Mesothelial cell of epicardium (in vitro differentiated cells): ENCODE measurements around the gene ERBB3. TPM values are rescaled to one million over a fixed set of nuclear protein-coding genes. Genes with fewer than 3 reads are reported as not detected.
A peak's percentile ranks its signal among the peaks of the same experiment; 100 is the strongest.

Experiments used
- DNase-seq, 2 experiments: peaks; one replicate each; pipeline ENCODE4 v3.0.0; 2021; ENCODE audit warnings: low spot score in 2 of 2; ENCODE audit not compliant: unreplicated experiment in 2 of 2
- H3K27ac Mint-ChIP-seq: 2 replicates; pipeline ENCODE4 v1.8.0; 2021; ENCODE audit warnings: mixed read lengths
- H3K27me3 Mint-ChIP-seq: 2 replicates; pipeline ENCODE4 v1.8.0; 2021; ENCODE audit warnings: low read depth, mixed read lengths
- H3K36me3 Mint-ChIP-seq: 2 replicates; pipeline ENCODE4 v1.8.0; 2021; ENCODE audit warnings: mixed read lengths
- H3K4me1 Mint-ChIP-seq: 2 replicates; pipeline ENCODE4 v1.8.0; 2021; ENCODE audit warnings: mixed read lengths
- H3K4me3 Mint-ChIP-seq: 2 replicates; pipeline ENCODE4 v1.8.0; 2021; ENCODE audit warnings: mild to moderate bottlenecking, moderate library complexity, mixed read lengths
- H3K9me3 Mint-ChIP-seq: 2 replicates; pipeline ENCODE4 v1.8.0; 2021; ENCODE audit warnings: mixed read lengths
- CTCF ChIP-seq: fragments of 200-600 bp; sonication (generic); IDR thresholded peaks from one replicate; pipeline ENCODE4 v1.5.0; 2021; ENCODE audit warnings: antibody characterized with exemption; ENCODE audit not compliant: unreplicated experiment
- total RNA-seq: library from RNA; stranded (reverse); gene quantifications from 3 replicates; pipeline ENCODE4 v1.2.1, GENCODE V29; 2021

The ERBB3 gene
- total RNA-seq, 1 donor from 2014 or later, result 58.2 TPM

GRCh38 chr12:56126732-56127239 is 46.8 kb downstream of the ERBB3 start:
- peaks cover 31% of the 10 kb centered on the region for H3K4me1 Mint-ChIP-seq
- no peak for TF ChIP-seq CTCF
- H3K9me3 Mint-ChIP-seq, result no peaks in the 10 kb centered on the region
- no peaks in the 10 kb centered on the region for H3K27me3 Mint-ChIP-seq
- H3K27ac Mint-ChIP-seq, result peak overlapping the region; percentile 97
- H3K36me3 Mint-ChIP-seq, result peaks cover 10% of the 10 kb centered on the region
- DNase-seq, result no peak
- peak overlapping the region; percentile 95 for H3K4me3 Mint-ChIP-seq

- peaks cover 31% of the 10 kb centered on the region for H3K4me1 Mint-ChIP-seq
- peaks cover 17% of the 10 kb centered on the region for H3K36me3 Mint-ChIP-seq
- peak overlapping the region; percentile 95 for H3K4me3 Mint-ChIP-seq
- H3K9me3 Mint-ChIP-seq, result no peaks in the 10 kb centered on the region
- peak overlapping the region; percentile 97 for H3K27ac Mint-ChIP-seq
- no peaks in the 10 kb centered on the region for H3K27me3 Mint-ChIP-seq
- no peak for TF ChIP-seq CTCF
- no peak for DNase-seq
Measured at GRCh38 chr12:56127485-56127887, 47.5 kb downstream of the ERBB3 start.

- Mint-ChIP-seq H3K4me1 (peaks cover 31% of the 10 kb centered on the region), H3K27ac (peak within 1 kb of the TSS; percentile 97), H3K9me3 (no peaks in the 10 kb centered on the region), H3K27me3 (no peaks in the 10 kb centered on the region), H3K36me3 (peaks cover 18% of the 10 kb centered on the region), H3K4me3 (peak within 1 kb of the TSS; percentile 95)
- DNase-seq, result peak; percentile 94
- no peak for TF ChIP-seq CTCF
Measured at GRCh38 chr12:56127888-56128669, 48.1 kb downstream of the ERBB3 start, which contains the start of gene ESYT1. Gene ESYT1 (plus strand): TSS chr12:56128267. CDS start chr12:56128320, 53 bp downstream.

GRCh38 chr12:56128670-56129205 is 48.8 kb downstream of the ERBB3 start:
- peak overlapping the region; percentile 97 for H3K27ac Mint-ChIP-seq
- H3K4me3 Mint-ChIP-seq, result peak overlapping the region; percentile 95
- no peak for DNase-seq
- no peaks in the 10 kb centered on the region for H3K27me3 Mint-ChIP-seq
- no peak for TF ChIP-seq CTCF
- peaks cover 31% of the 10 kb centered on the region for H3K4me1 Mint-ChIP-seq
- H3K9me3 Mint-ChIP-seq, result no peaks in the 10 kb centered on the region
- H3K36me3 Mint-ChIP-seq, result peaks cover 24% of the 10 kb centered on the region

- H3K27ac Mint-ChIP-seq, result peak overlapping the region; percentile 97
- H3K36me3 Mint-ChIP-seq, result peaks cover 29% of the 10 kb centered on the region
- peak overlapping the region; percentile 95 for H3K4me3 Mint-ChIP-seq
- no peak for TF ChIP-seq CTCF
- DNase-seq, result peak in 1 of 2 experiments; percentile 66
- peaks cover 31% of the 10 kb centered on the region for H3K4me1 Mint-ChIP-seq
- H3K27me3 Mint-ChIP-seq, result no peaks in the 10 kb centered on the region
- H3K9me3 Mint-ChIP-seq, result no peaks in the 10 kb centered on the region
Measured at GRCh38 chr12:56129206-56129941, 49.4 kb downstream of the ERBB3 start.
